Lung microvascular endothelial cell (primary cell): Measurements from ENCODE around the gene SEC62. TPM values are rescaled to one million over a fixed set of nuclear protein-coding genes. Genes with fewer than 3 reads are reported as not detected.
A peak's percentile ranks its signal among the peaks of the same experiment; 100 is the strongest.

Source experiments
- DNase-seq, 2 donors: peaks; one replicate each; pipeline versions ENCODE4 v3.0.0 to v3.0.0-alpha.2; 2010; ENCODE audit warnings: low read depth in 2 of 2
- total RNA-seq: library from RNA; depleted of rRNA; stranded (reverse); fragments of >200 nt; gene quantifications from 2 replicates; pipeline ENCODE4 v1.2.1, GENCODE V29; 2014

Gene SEC62
- total RNA-seq, 1 donor from 2014 or later = 33.9 TPM

DNA sequence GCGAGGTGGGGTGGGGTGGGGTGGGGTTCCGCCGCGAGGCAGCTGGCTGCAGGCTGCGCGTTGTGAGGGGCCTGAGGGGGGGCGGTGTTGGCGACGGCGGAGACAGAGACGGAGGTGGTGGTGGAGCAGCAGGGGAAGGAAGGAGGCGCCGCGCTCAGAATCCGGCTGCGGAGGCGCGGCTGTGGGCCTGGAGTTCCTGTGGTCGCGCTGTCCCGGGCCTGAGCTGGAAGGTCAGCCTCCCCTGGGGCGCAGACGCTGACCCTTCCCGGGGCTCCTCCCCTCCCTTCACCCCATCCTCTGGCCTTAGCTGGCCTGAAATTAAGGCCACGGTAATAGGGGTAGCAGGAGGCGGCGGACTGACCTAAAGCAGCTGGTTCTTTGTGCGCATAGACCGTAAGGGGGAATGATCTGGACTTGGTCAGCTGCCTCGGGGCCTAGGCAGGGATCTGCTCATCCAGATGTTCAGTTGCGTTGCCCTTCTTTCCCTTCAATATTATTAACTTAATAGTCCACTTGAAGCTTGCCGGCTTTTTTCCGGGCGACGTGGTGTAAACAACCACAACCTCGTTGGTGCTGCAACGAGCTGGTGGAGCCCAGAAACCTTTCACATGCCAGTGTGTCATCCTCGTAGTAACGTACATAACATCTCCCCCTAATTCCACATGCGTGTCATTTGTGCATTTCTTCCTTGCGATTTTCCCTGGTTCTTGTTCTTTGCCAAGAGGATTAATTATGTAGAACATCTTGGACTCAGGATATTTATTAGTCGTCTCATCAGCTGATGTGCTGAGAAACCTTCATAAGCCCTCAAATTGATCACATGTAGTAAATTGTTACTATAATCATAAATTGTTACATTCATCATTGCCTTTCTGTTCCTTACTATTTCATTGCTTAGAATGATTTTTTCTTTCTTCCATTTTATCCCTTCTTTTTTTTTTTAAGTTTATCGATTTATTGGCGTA is 626 bp downstream of the SEC62 start:
- DNase-seq = peak; percentile 49 to 59

DNA sequence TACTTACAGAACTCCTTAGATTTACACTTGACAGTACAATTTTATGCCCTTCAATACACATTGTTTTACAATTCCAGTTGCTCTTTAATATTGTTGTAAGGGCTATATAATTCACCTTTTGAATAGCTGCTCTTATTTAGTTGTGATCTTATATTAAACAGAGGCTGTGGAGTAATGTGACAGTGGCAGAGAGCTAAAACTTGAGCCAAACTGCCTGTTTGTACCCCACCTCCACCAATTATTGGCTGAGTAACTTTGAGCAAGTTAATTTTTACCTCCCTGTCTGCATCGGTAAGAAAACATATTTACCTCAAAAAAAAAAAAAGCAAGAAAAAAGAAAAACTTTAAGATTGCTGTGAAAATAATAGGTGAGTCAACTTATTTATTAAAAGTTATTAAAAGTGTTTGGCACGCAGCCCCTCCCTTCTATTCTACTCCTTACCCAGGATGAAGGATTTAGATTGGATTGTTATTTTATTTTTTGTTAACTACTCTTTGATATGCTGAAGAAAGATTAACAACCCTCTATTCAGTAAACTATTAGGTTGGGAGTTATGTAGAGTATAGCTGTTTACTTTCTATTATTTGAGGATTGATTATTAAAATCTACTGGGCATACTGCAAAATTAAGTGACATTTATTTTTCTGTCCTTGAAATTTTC is 1.7 kb downstream of the SEC62 start:
- DNase-seq = no peak

DNA sequence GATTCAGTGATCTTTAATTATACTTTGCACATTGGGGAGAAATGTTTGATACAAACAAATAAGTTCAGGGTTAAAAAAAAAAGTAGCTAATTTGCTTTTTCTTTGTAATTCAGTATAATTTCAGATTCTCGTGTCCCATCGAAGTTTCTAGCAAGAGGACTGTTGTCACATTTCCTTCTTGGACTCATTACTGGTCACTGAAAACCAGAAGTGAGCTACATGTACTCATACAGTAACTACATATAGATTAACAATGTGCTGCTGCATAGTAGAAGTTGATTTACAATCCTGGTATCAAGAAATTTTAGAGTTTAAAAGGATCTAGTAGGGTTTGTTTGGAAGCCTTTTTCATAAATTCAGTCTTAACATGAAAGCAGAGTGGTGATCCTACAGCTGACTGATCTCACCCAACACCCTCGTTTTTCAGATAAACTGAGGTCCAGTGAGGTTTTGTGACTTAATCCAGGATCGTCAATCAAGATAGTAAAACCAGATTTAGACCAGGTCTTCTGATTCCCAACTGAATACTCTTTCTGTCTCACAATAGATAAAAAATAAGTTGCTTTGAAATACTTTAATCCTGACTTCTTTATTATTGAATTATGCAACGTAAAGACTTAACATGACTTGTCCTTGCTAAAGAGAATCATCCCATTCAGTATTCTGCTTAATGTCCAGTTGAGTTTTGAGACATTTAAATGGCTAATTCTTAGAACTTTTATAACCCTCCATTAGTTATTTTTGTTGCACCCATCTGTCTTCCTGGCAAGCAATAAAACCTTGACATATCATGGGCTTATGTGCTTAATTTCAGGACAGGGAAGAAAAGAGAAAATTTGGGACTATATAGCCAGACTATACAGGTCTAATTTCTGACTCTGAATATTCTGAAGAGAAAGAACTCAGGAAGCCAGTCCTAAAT is 2.8 kb downstream of the SEC62 start:
- no peak for DNase-seq

DNA sequence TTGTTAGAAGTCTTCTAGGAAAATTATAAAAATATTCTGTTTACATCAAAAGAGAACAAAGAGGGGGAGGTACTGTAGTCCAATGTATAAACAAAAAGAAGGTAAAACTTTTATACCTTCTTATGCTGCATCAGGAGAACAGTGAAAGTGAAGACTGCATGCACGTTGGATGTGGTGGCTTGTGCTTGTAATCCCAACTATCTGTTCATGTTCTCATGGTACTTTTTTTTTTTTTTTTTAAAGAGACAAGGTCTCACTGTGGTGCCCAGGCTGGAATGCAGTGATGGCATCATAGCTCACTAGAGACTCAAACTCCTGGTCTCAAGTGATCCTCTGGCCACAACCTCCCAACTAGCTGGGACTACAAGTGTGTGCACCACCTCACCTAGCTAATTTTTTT is 4.2 kb downstream of the SEC62 start:
- no peak for DNase-seq

DNA sequence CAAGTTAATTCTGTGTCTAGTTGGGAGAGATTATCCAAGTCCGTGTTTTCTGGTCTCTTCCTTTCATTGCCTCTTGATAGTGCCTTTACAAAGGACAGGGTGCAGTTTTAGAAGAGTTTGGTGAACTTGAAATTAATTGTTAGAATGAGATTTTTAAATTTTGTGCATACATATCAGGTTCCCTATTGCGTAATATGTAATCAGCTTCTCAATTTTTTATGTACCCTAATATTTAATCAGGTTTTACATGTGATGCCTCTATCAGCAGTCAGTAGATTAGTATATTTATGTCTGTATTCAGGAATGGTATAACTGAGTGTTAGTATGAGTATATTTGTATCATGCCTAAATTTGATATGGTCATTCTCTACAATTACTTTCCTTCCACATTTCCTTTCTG is 4.9 kb downstream of the SEC62 start:
- no peak for DNase-seq

DNA sequence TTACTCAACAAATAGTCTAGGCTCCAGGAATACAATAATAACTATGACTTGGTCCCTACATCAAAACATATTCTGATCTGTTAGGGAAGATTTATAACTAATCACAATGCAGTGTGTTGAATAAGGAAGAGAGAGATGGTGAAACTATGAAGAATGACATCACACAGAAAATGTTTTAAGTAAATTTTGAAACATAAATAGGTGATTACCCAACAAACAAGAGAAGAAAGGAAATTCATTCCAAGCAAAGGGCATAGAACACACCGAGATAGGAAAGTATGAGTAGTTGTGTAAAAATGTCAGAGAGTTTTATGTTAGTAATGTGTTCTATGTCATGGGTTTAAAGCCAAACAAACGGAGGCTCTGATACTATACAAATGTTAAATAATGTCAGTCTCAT is 13.4 kb downstream of the SEC62 start:
- DNase-seq = no peak

DNA sequence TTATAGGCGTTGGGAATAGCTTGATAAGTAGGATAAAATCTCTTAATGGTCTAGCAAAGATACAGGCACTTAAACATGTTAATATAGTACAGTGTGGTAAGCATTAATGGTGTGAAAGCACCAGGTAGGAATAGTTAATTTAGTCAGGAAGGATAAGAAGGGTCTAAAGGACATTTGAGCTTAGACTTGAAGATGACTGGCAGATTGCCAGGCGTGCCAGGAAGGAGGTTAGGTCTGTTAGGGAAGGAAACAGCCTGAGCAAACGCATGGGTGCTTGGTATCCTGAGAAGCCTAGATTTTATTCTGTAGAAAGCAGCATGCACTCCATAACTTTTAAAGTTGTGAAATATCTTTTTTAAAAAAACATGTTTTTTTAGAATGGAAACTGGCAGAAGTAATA is 17.7 kb downstream of the SEC62 start:
- DNase-seq = peak in 1 of 2 donors; percentile 68

DNA sequence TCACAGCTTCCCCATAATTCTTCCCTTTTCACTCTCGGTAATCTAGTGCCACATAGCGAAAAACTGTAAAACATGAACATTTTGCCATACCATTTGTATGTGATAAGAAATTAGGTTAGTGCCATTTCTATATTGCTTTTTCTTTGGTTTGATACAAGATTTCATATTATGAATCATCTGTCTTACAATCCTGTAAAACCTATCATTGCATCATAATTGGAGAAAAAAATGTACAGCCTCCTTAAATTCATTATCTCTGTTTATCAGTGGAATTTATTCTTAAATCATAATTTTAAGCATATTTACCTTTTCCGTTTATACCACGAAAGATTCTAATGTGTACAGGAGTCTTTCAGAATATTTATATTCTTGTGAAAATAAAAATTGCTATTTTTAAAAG is 23.8 kb downstream of the SEC62 start:
- no peak for DNase-seq

DNA sequence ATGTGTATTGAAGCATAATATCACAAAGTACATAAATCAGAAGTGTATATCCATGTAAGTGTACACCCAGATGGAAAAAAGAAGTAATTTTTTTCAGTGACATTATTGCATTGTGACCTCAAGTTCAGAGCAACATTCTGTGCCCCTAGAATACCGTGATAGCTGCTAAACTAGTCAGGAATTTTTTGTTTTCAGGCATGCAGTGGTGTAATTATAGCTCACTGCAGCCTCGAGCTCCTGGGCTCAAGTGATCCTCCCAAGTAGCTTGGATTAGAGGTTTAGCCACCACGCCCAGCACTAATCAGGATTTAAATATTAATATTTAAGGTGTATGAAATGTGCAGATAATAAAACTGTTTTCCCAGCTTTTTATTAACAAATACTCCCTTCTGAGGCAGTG is 25.5 kb downstream of the SEC62 start:
- no peak for DNase-seq

DNA sequence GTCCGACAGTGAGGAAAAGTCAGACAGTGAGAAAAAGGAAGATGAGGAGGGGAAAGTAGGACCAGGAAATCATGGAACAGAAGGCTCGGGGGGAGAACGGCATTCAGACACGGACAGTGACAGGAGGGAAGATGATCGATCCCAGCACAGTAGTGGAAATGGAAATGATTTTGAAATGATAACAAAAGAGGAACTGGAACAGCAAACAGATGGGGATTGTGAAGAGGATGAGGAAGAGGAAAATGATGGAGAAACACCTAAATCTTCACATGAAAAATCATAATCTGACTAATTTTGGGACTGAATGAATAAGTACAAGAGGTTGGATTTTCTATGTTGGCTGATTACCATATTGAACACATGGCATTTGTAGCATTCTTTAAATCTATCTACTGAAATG is 26.2 kb downstream of the SEC62 start:
- DNase-seq = no peak

DNA sequence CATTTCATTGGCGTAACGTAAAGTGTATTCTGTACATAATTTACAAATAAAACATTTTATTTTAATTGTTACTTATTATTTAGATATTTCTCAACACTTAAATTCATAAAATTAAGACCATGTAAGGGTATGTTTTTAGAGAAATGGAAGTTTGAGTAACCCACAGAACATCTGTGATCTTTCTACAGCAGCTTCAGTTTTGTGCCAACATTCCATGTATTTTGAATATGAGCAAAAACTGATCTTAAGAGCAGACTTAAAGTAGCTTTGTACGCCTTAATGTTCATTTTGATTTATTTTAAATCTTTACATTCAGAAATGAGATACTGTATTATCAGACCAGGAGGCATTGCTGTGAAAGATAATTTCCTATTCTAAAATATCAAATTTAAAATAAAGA is 27.2 kb downstream of the SEC62 start:
- no peak for DNase-seq

DNA sequence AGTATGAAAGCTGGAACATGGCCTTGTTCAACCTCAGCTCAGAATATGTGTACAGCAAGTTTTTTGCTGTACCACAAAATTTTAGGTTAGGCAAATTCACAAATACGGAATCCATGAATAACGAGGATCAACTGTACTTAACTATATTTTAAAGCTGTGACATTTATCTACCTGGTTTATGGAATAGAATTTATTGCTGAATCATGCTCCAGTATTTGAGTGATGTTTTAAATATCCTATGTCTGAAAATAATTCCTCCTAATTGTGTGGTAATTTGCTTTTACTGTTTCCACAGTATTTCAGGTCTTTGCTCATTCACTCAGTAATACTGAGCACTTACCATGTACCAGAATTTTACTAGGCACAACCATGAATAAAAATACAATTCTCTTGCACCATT is 29.5 kb downstream of the SEC62 start:
- DNase-seq = no peak

DNA sequence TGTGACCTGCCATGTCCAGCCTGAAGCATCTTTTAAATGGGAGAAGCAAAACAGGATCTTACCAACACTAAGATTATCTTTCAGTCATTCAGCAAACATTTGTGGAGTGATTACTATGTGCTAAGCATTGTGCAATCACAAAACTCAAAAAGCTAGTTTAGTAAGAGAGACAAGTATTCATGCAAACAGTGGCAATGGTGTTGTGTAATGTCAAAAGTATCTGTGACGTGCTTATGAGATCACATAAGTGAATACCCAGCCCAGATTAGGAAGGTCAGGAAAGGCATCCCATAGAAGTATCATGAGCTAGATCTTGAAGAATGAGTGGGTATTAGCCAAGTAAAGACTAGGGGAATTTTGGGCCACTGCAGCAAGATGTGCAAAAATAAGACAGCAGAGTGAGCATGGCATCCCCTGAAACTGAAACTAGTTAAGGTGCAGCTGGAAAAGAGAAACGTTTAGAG is 32.1 kb downstream of the SEC62 start:
- DNase-seq = no peak

DNA sequence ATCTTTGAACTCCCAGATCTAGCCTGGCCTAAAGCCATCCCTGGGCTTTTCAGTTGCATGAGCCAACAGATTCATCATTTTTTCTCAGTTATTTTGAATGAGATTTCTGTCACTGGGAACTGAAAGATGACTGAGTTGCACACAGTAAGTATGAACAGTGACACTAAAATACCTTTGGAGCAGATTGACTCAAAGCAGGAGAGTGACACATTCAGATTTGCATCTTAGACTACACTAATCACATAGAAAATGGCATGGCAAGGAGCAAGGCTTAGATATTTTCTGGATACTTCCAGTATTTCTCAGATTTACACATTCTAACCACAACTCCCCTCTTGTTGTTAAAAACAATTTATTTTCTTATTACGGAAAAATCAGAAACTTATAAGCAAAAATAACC is 32.8 kb downstream of the SEC62 start:
- DNase-seq = no peak

DNA sequence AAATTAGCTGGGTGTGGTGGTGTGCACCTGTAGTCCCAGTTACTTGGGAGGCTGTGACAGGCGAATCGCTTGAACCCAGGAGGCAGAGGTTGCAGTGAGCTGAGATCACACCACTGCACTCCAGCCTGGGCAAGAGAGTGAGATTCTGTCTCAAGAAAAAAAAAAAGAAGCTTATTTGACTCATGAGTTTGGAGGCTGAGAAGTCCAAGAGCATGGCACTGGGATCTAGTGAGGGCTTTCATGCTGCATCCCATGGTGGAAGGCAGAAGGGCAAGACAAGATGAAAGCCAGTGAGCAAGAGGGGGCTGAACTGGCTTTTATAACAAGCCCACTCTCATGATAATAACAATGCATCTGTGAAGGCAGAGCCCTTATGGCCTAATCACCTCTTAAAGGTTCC is 33.4 kb downstream of the SEC62 start:
- DNase-seq = no peak

DNA sequence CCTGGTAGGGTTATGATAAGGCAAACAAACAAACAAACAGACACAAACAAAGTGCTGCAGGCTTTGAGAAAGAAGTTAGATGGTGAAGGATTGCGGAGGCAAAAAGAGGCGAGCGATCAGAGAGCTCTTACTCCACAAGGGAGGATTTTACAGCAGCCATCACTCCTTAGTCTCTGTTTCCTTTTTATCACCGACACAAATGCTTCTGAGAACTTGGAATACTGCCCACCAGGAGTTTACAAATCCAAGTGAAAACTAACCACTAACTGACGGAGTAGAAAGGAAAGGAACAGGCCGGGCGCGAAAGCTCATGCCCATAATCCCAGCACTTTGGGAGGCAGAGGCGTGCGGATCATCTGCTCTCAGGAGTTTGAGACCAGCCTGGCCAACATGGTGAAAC is 35.6 kb downstream of the SEC62 start:
- DNase-seq = peak in 1 of 2 donors; percentile 68

DNA sequence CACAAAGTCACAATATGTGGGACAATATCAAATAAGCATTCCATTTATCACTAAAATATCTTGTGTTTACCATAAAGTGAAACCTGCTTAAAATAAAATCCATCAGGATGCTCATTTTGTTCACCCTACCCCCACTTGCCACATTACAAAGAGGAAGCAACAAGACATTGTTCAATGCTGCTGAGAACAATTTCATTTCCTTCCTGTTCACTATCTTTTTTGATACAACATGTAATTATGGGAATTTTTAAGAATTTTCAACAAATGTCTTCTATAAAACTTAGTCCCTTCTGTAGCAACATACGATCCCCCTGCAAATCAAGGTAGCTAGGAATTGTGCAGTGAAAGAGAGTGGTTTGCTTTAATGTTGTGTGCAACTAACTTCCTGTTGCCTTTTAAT is 36.3 kb downstream of the SEC62 start:
- peak; percentile 51 to 57 for DNase-seq

DNA sequence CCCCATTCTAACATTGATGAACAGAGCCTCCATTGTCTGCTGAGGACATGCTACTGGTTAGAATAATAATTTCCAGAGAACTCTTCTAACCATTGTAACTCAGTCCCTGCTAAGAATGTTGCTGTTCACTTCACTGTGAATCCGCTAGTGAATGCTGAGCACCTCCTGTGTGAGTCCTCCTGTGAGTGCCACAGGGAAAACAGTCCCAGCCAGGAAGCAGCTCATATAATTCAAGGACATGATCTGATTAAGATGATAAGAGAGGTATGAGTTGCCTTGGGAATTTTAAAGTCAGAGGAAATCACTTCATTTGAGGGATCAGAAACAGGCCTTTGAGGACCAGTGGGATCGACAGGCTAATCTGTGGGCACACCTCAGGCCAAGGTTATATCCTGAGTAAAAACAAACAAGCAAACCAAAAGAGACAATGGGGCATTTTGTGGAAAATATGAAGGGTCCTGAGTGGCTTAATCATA is 37.3 kb downstream of the SEC62 start:
- peak in 1 of 2 donors; percentile 62 for DNase-seq

DNA sequence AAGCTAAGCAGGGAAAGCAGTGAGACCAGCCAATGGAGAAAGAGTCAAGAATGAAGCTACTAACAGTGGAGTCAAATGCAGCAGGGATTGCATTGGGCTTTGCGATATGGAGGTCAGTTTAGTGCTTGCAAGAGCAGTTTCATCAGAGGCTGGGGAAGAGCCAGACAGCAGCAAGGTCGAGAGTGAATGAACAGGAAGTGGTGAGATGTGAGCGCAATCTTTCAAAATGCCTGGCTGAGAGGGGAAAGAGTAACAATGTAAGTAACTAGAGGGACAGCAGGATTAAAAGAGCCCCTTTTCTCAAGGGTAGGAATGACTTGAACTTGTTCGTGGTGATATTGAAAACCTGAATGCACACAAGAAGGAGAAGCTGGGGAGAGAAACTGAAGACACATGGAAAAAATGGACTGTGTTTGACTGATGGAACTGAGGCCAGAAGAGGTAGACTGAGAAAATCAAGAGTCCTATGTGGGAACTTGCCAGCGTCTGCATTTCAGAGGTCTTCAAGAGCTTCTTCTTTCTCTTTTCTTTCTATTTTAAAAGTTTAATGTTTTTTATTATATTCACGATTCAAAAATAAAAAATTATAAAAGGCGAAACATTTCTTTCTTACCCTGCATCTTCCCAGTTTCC is 40.5 kb downstream of the SEC62 start:
- DNase-seq = peak; percentile 48 to 53

DNA sequence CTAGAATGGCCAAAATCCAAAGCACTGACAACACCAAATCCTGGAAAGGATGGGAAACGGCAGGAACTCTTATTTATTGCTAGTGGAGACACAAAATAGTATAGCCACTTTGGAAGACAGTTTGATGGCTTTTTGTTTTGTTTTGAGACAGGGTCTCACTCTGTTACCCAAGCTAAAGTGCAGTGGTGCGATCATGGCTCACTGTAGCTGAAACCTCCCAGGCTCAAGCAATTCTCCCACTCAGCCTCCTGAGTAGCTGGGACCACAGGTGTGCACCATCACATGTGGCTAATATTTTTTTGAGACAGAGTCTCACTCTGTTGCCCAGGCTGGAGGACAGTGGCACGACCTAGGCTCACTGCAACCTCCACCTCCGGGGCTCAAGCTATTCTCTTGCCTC is 43.9 kb downstream of the SEC62 start:
- DNase-seq = no peak
